HG03175 (cell line): Measurements from ENCODE around the gene ZNF804A.
A peak's percentile ranks its signal among the peaks of the same experiment; 100 is the strongest.

Experiments used
- ATAC-seq: cut with Tn5 transposase; IDR thresholded peaks from one replicate; pipeline ENCODE4 v1.9.1; 2021; ENCODE audit warnings: mild to moderate bottlenecking, moderate library complexity; ENCODE audit not compliant: unreplicated experiment

The ZNF804A gene

GRCh38 chr2:184598316-184599053 is at the start of gene ZNF804A:
Gene ZNF804A, plus strand, starts transcription at chr2:184598529. Its CDS starts 431 bp downstream, at chr2:184598960.
- peak; percentile 77 for ATAC-seq

- ATAC-seq, result no peak
Observed at GRCh38 chr2:184549153-184549552, 49.2 kb upstream of the ZNF804A start.

GRCh38 chr2:184551626-184552025 is 46.7 kb upstream of the ZNF804A start:
- no peak for ATAC-seq

GRCh38 chr2:184554736-184555135 is 43.6 kb upstream of the ZNF804A start:
- ATAC-seq, result no peak

GRCh38 chr2:184555352-184555751 is 43.0 kb upstream of the ZNF804A start:
- ATAC-seq, result no peak

- ATAC-seq, result no peak
Observed at GRCh38 chr2:184556639-184557038, 41.7 kb upstream of the ZNF804A start.

- no peak for ATAC-seq
Observed at GRCh38 chr2:184558713-184559464, 39.4 kb upstream of the ZNF804A start.

- ATAC-seq, result no peak
Observed at GRCh38 chr2:184560603-184561002, 37.7 kb upstream of the ZNF804A start.

GRCh38 chr2:184562532-184562931 is 35.8 kb upstream of the ZNF804A start:
- no peak for ATAC-seq

GRCh38 chr2:184564092-184564491 is 34.2 kb upstream of the ZNF804A start:
- no peak for ATAC-seq

GRCh38 chr2:184566716-184567115 is 31.6 kb upstream of the ZNF804A start:
- no peak for ATAC-seq

- ATAC-seq, result no peak
Observed at GRCh38 chr2:184577056-184577455, 21.3 kb upstream of the ZNF804A start.

GRCh38 chr2:184577743-184578142 is 20.6 kb upstream of the ZNF804A start:
- no peak for ATAC-seq

GRCh38 chr2:184579226-184579625 is 19.1 kb upstream of the ZNF804A start:
- no peak for ATAC-seq

GRCh38 chr2:184581391-184581790 is 16.9 kb upstream of the ZNF804A start:
- no peak for ATAC-seq

- ATAC-seq, result no peak
Observed at GRCh38 chr2:184589261-184589660, 9.1 kb upstream of the ZNF804A start.

GRCh38 chr2:184596819-184597411 is 1.4 kb upstream of the ZNF804A start:
- ATAC-seq, result no peak

GRCh38 chr2:184597571-184597991 is 748 bp upstream of the ZNF804A start:
- no peak for ATAC-seq

- no peak for ATAC-seq
Observed at GRCh38 chr2:184598002-184598315, 370 bp upstream of the ZNF804A start.

GRCh38 chr2:184599054-184599871 is 934 bp downstream of the ZNF804A start:
- no peak for ATAC-seq

GRCh38 chr2:184599872-184600222 is 1.5 kb downstream of the ZNF804A start:
- ATAC-seq, result no peak
